HG02623 (cell line): ENCODE results near the gene MACROD2.
"Not testable (repeated sequence)": the region's sequence is repeated elsewhere in the genome, so short reads cannot be mapped to it uniquely, and the experiment has no call there.

Source experiments
- ATAC-seq: cut with Tn5 transposase; IDR thresholded peaks from one replicate; pipeline ENCODE4 v1.9.1; 2021; ENCODE audit warnings: moderate library complexity; ENCODE audit not compliant: unreplicated experiment

MACROD2 gene

DNA sequence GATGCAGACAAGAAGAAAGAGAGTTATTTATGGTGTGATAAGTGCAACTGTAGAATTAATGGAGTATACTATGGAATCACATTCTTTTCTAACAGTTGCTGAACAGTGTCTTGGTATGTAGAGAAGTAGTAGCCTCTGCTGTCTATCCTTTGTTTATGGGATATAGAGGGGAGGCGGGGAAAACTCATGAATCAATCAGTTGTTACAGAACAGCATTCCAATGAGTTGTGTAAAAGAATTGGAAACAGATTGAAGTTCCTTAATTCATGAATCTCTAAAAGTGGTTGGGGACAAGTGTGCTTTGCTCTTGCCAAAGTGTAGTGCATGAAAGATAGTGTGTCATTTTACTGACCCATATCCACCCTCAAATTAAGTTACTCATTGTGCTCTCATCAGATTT, 264.4 kb downstream of the MACROD2 start:
- ATAC-seq = no peak

DNA sequence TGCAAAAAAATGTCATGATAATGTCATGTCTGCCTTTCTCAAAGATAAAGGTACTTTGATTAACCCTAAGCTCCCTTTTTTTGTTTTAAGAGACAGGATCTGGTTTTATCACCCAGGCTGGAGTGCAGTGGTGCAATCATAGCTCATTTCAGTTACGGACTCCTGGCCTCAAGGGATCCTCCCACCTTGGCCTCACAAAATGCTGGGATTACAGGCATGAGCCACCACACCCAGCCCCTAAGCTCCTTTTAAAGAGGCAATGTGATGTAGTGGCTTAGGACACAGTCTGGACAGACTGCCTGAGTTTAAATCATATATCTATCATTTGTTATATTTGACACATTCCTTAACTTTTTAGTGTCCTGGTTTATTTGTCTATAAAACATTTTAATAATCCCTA, 265.1 kb downstream of the MACROD2 start:
- no peak for ATAC-seq

DNA sequence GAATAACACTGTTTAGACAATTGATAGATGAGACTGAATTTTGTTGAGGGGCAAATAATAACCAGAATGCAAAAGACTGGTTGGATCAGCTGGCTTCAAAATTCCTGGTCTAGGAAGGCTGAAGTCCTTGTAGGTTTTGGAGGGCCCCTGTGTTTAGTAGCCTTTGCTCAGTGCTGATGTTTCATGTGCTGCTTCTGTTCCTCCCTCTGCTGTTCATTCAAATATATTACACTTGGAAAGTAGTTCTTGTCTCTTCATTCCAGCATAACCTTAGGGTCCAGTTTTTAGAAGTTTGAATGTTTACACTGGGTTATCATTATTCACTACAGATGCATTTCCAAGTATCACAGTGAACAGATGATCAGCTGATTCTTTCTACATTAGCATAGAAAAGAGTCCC, 269.6 kb downstream of the MACROD2 start:
- no peak for ATAC-seq

DNA sequence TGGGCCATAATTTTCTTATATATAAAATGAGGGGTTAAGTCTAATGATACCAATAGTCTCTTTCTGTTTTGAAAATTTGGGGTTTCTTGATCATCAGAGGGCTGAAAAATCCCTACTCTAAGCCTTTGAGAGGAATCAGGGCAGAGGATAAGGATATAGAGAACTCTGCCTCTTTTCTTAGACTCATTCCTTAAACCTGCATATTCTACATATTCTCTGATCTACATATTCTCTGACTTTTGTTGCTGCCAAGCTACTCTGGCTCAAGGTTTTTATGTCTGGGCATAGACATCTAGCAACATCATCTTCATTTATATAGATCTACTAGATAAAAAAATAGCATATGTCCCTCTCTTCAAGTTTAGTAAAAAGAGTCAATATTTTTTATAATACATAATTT, 270.9 kb downstream of the MACROD2 start:
- ATAC-seq = no peak

DNA sequence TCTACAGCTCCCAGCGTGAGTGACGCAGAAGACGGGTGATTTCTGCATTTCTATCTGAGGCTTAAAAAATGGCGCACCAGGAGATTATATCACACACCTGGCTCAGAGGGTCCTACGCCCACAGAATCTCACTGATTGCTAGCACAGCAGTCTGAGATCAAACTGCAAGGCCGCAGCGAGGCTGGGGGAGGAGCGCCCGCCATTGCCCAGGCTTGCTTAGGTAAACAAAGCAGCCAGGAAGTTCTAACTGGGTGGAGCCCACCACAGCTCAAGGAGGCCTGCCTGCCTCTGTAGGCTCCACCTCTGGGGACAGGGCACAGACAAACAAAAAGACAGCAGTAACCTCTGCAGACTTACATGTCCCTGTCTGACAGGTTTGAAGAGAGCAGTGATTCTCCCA, 275.4 kb downstream of the MACROD2 start:
- not testable (repeated sequence) for ATAC-seq

DNA sequence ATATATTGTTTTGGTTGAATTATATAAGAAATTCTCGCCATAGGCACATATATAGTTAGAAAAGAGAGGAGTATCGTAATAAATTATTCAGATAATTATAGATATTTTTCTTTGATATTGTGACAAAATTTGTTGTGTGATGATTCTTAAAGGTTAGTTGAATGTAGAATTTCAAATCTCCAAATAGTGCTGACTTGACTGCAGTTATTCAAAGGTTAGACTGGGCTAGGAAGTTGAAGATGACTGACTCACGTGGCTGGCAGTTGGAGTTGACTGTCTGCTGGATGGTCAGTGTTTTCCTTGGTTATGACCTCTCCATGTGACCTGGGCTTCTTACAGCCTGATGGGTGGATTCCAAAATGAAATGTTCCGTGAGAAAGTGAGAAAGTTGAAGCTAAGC, 286.8 kb downstream of the MACROD2 start:
- no peak for ATAC-seq

DNA sequence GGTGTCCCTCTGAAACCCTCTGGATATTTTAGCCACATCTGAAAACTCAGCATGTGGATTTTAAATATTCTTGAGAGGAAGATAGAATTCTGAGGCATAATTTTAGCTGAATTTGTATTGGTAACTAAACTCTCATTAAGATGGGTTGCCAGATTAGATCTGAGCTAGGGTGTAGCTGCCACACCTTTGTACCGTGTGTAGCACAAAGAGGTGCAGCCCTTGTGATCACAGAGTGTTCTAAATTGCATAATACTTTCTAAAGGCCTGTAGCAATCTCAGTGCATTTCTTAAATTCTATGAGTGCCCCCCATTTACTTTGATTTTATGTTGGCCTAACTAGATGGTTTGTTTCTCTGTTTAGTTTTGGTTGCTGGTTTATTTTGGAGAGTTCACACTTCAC, 289.1 kb downstream of the MACROD2 start:
- no peak for ATAC-seq

DNA sequence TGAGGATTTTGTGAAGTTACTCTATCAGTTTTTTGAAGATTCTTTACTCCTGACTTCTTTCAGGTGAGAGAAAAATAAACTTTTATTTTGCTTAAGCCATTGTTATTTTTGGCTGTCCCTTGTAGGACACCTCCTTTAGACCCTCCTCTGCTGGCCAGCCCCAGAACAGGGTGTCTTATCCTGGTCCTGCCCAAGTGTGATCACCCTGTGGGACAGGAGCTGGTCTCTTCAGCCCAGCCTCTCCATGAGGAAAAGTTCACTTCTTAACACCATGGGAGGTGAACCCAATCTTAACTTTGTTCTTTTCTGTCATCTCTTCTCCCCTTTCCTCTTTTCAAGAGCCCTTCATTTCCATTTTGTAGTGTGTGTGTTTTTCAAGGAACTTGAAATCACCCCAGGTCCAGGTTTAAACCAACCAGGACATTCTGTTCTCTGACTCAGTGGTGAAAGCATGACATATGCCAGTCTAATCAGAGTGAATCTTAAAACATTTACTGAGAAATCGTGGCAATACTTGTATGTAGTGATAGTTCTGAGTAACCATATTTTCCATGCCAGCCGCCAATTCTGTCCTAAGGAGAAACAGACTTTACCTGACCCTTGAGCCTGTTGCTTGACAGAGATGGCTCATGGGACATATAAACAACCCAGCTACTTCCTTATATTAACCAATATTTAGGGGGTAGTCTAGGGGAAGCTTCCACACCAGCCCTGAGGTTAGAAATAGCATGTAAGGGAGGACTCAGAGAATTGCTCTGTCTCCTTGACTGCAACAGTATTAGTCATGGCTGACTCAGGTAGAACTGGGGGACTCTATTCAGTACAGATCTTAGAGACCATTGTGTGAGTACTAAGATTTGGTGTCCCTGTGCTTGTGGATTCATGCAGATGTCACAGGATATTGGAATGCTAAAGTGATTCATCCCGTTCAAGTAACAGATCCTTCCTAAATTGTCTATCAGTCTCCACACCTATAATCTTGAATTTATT, 293.3 kb downstream of the MACROD2 start:
- ATAC-seq = no peak

DNA sequence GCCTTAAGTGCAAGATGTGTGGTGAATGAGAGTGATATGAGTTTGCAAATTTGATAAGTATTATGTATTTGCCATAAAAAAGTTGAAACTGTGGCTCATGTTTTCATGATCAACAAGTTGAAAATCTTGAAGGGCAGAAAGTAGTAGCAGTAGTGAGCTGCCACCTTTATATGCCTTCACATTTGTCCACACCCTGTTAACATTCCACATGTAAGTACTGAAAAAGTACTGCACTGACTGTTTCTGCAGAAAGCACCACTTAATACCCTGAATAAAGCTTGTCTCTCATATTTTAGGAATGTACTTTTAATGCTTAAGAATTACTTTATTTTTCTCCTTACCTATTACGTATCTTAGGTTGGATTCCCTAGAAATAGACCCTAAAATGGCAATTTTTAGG, 296.2 kb downstream of the MACROD2 start:
- no peak for ATAC-seq

DNA sequence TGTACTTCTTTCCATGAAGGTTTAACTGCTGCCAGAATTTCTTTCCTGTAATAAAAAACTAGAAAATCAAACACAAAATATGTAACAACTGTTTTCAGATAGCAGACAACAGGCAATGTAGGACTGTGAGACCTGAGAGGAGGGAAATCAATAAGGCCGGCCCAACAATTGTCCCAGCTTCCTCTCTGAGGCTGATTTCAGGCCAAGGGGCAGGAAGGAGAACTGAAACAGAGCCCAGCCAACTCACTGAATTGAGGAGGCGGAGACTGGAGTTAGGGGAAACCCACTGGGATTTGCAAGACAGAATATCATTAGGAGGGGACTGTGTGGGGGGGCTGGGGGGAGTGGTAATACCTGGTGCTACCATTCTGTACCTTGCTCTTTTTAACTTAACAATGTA, 299.9 kb downstream of the MACROD2 start:
- ATAC-seq = no peak

DNA sequence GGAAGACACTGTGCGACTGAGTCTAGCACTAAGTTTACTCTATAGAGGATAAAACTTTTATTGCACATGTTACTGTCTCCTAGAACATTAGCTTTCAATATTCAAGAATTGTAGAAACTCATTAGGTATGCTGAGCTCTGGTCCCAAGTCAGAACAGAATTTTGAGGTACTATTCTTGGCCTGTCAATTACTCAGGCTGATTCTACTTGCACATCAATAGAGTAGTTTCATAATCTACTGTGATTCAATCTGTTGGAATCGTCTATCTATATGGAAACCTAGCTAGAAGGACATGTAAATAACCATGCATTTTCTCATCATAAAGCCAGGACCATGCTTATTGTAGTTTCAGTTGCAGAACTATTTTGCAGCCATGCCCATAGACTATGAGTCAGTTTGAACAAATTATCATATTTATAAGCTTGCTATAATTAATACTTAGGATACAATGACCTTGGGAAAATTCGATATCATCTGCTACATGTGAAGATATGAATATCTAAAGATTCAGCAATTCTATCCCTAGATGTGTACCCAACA, 300.5 kb downstream of the MACROD2 start:
- no peak for ATAC-seq

DNA sequence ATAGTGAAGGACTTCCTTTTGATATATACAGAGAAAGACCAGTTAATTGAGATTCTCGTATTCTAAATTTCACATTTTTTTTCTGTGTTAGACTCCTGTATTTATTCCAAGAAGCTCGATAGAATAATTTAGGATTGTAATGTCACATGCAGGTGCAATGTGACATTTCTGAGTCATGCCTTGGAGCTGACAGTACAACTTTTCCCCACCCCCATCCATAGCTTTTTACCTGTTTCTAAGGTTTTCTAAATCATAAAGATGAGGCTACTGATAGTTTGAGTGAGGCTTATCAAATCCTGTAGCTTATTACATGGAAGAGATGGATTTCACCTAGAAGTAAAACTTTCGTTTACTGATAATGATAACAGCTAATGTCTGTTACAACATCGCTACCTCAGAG, 304.5 kb downstream of the MACROD2 start:
- ATAC-seq = no peak

DNA sequence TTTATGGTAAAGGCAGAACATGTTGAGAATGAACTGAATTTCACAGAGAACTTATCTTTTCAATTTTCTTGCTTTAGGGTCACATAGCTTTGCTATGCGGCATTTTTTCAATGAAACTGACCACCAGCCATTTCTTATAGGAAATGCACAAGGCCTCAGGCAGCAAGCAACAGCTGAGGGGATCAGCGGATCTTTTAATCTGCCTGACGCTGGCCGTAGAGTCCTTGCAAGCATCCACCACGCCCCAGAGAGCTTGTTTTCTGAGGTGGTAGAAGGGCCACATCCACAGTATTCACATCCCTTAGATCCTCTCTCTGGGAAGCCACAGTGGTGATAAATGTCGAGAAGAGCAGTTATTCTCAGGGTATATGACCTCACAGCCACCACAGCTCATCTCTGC, 307.8 kb downstream of the MACROD2 start:
- no peak for ATAC-seq

DNA sequence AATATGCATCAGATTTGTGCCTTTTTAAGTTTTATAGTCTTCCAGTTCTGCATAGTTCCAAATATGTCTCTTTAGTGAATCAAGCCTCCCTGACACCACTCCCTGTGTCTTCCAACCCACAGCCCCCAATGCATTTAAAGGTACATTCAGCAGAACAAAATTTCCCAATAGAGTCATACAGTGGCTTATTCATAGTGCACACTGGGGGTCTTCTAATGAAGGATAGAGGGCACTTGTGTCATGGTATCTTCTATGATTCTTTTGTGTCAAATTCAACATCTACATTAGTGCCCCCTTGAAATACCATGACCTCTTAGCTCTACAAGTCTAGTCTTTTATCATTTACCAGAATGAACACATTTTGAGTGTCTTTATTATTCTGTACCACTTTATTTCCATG, 308.3 kb downstream of the MACROD2 start:
- ATAC-seq = no peak

DNA sequence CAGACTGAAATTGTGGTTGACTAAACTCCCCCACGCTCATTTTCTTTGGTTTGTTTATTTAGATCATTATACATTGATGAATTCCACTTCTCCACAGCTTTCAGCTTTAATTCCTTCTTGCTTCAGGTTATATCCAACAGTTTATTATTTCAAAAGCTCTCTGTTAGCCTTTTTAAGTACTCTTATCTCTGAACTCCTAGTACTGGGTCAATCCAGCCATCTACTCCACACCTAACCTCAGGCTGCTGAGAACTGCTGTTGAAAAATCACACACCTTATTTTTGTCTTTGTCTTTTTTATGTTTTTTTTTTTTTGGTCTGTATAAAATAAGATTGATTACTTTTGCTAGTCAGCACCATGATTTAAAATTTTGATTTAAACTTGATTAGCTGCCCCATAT, 309.2 kb downstream of the MACROD2 start:
- no peak for ATAC-seq

DNA sequence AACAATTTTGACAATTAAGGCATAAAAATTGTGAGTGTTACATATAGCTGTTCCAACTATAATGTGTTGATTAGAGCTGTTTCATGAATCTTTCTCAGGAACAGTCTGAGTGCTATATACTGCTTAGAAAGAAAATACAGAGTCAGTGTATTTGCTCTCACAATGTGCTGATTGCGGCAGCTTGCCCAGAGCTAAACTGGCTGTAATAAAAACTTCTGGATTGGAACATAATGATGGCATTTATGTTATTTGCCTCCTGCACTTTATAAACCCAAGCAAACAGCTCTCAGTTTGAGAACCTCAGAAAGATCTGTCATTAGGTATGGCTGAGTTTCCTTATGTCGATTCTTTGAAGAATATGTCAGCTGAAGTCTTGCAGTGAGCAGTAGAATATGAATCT, 312.6 kb downstream of the MACROD2 start:
- ATAC-seq = no peak

DNA sequence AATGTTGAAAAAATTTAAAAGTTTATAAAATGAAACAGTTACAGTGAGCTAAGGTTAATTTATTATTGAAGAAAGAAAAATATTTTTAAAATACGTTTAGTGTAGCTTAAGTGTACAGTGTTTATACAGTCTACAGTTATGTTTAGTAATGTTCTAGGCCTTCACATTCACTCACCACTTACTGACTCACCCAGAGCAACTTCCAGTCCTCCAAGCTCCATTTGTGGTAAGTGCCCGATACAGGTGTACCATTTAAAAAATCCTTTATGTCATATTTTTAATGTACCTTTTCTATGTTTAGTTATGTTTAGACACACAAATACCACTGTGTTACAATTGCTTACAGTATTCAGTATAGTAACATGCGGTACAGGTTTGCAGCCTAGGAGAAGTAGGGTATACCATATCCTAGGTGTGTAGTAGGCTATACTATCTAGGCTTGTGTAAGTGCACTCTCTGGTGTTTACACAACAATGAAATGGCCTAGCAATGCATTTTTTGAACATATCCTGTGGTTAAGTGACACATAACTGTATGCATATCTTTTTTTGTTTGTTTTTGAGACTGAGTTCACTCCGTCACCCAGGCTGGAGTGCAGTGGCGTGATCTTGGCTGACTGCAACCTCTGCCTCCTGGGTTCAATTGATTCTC, 315.8 kb downstream of the MACROD2 start:
- no peak for ATAC-seq

DNA sequence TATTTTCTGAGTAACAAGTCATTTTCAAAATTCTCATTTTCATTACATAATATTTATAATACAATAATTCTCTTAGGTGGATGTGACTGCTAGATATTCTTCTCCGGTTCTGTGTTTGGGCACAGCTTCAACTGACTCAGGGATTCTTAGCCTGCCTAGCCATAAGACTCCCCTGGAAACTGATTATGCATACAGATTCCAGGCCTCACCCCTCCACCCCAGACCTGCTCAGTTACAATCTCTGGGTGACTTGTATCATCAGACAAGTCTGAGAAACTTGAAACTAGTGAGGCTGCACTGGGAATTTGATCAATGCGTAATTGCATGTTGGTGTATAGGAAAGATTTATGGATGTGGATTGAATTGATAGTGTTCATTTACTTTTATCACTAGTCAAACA, 316.7 kb downstream of the MACROD2 start:
- ATAC-seq = no peak

DNA sequence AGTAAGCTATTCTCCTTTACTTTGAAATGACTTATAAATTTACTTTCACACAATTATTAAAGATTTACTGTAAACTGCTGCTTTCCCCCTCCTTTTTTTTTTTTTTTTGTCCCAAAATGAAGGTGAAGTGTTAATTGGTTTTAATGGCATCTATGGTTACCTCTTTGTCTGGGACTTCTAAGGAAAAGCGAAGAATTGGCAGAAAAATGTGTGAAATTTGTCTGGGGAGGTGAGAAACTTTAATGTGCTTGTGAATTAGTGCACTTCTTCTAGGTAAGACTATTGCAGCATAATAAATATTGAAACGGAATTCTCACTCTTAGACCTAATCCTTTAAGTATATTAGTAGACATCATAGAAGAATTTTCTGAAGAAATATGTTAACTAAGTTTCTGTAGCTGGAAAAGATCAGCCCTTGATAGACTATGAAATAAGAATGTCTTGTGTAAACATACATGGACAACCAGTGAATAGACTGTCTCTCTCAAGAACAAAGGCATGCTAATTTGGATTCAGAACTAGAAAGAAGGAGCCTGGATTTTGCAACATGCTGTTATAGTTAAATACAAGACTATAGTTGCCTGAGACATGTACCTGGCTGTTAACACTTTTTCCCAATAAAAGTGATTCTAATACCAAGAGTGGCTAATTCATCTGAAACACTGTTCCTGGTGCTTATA, 318.2 kb downstream of the MACROD2 start:
- no peak for ATAC-seq

DNA sequence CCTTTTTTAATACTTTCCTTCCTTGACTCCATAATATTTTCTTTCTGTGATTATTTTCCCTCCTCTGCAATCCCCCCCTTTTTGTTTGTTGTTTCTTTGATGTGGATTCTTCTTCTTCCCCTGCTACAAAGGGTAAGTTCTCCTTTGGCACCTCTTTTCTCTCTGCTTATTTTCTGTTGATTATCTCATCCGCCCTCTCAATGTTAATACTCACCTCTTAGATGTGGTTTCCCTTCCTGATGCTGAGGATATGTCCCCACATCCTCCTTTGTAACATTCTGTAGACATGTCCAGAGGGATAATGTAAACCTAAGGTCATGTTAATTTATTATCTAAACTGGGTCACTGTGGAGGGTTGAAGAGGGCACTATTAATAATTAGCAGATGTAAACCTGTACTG, 324.4 kb downstream of the MACROD2 start:
- no peak for ATAC-seq

DNA sequence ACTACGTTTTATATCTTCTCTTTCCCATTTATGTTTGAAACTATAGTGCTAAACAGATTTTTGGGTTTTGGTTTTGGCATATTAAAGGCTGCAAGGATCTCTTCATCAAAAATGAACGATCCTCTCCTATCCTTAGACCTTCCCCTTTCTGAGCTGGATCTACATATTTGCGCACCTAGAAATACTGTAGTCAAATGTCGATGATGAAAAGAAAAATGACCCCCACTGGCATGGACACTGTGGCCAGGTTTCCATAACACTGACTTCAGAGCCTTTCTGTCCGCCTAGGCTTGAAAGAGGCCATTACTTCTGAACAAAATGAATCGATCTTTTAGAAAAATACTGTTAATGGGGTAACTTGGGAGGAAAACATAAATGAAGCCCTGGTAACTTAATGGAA, 336.3 kb downstream of the MACROD2 start:
- no peak for ATAC-seq

DNA sequence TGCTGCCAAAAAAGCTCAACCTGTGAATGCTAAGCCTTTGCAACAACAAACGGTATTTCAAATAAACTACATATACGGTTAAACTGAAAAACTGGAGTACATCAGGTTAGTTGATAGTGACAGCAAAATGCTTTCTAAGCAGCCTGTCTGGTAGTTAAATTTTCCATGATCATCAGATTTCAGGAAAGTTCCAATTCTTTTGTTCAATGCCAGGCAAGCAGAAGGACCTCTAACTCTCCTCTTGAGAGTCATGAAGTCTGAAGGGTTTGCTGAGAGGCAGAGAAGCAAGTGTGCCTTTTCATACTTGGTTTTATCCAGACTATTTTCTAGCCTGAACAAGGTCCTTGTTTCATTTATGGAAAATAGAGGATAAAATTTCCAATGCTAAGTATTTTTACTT, 337.6 kb downstream of the MACROD2 start:
- no peak for ATAC-seq
